Kidney (tissue), 14 donors: ENCODE measurements around the gene ATP5F1A. TPM values are rescaled to one million over a fixed set of nuclear protein-coding genes. Genes with fewer than 3 reads are reported as not detected.
"Not testable (repeated sequence)": the region's sequence is repeated elsewhere in the genome, so short reads cannot be mapped to it uniquely, and the experiment has no call there.

Experiments
- DNase-seq, 5 donors: peaks; one replicate each; pipeline ENCODE4 v3.0.0-alpha.2; 2013 to 2020
- FAIRE-seq: peaks from 2 replicates; lab custom pipeline; 2012; peaks lifted over from hg19 to GRCh38; lab: Jason Lieb, UNC
- H3K27ac ChIP-seq, 2 donors: one replicate each; pipeline ENCODE4 v1.7.0; 2013; ENCODE audit warnings: low read depth in 2 of 2, low read length in 2 of 2, inconsistent platforms in 1 of 2
- H3K27me3 ChIP-seq: one replicate; pipeline ENCODE4 v1.7.1; 2013; ENCODE audit warnings: low read length, inconsistent platforms; ENCODE audit not compliant: control insufficient read depth, insufficient read depth
- H3K36me3 ChIP-seq, 3 donors: one replicate each; pipeline versions ENCODE4 v1.7.0 to v1.7.1; 2013; ENCODE audit warnings: low read length in 3 of 3, control low read depth in 1 of 3, inconsistent platforms in 1 of 3; ENCODE audit not compliant: insufficient read depth in 3 of 3, control insufficient read depth in 2 of 3
- H3K4me1 ChIP-seq, 3 donors: one replicate each; pipeline versions ENCODE4 v1.7.0 to v1.7.1; 2013; ENCODE audit warnings: low read length in 3 of 3, inconsistent platforms in 1 of 3, low read depth in 1 of 3; ENCODE audit not compliant: control insufficient read depth in 2 of 3, insufficient read depth in 2 of 3
- H3K4me3 ChIP-seq, 3 donors: one replicate each; pipeline versions ENCODE4 v1.7.0 to v1.8.1; 2013; ENCODE audit warnings: low read length in 3 of 3, control low read depth in 1 of 3, inconsistent platforms in 1 of 3
- H3K9ac ChIP-seq, 3 donors: one replicate each; pipeline versions ENCODE4 v1.7.0 to v1.7.1; 2013; ENCODE audit warnings: low read length in 3 of 3, control low read depth in 1 of 3, inconsistent platforms in 1 of 3
- H3K9me3 ChIP-seq, 3 donors: one replicate each; pipeline versions ENCODE4 v1.7.0 to v1.7.1; 2013; ENCODE audit warnings: low read length in 3 of 3, control low read depth in 1 of 3, inconsistent platforms in 1 of 3; ENCODE audit not compliant: control insufficient read depth in 2 of 3, insufficient read depth in 1 of 3
- CTCF ChIP-seq: IDR thresholded peaks from 3 replicates; pipeline ENCODE4 v1.5.1; 2012; ENCODE audit warnings: mild to moderate bottlenecking, moderate library complexity, borderline replicate concordance; ENCODE audit not compliant: insufficient read depth; ENCODE audit errors: extremely low read depth
- intact Hi-C: fragments of 100-400 bp; cut with DNase I; formaldehyde crosslinking; loops from one replicate; pipeline ENCODE4 v1.11.1; 2022
- polyA plus RNA-seq: library from polyadenylated mRNA; stranded (reverse); fragments of 350-450 nt; fragmentation: Illumina TruSeq; extraction: RNeasy Lipid Tissue Mini Kit (QIAGEN cat#74804); gene quantifications from one replicate; pipeline ENCODE4 v1.2.3, GENCODE V29; 2014; ENCODE audit warnings: low read depth, low replicate concordance; ENCODE audit not compliant: insufficient read depth
- total RNA-seq: library from RNA; stranded (reverse); fragmentation: NEBNext Ultra II Directional; extraction: Animal tissue kit (Norgen Biotek cat#: 25700); gene quantifications from one replicate; pipeline ENCODE4 v1.2.1, GENCODE V29; 2021
- donor health status: control.
- donor health status: control.
- donor health status: control.
- donor health status: control.
- donor health status: control.
- donor health status: DM: yes; HTN: yes; CAD: no.
- donor health status: Normal renal cell carcinoma (clear cell type).

Gene ATP5F1A
- total and polyA plus RNA-seq, 2 donors from 2014 or later: 417 to 1,054 TPM

GRCh38 chr18:46051731-46052461 is 46.2 kb downstream of the ATP5F1A start:
- TF ChIP-seq CTCF: no peak
- intact Hi-C loops: no loop called here
- no peaks in the 10 kb centered on the region for H3K9me3 ChIP-seq
- H3K9ac ChIP-seq: no peak overlapping the region
- peak overlapping the region; percentile 20 to 61 for H3K27ac ChIP-seq
- peaks cover 3 to 11% (median 3%) of the 10 kb centered on the region in 3 donors for H3K4me1 ChIP-seq
- no peak for FAIRE-seq
- peak overlapping the region in 1 of 3 donors; percentile 28 for H3K4me3 ChIP-seq
- H3K27me3 ChIP-seq: no peaks in the 10 kb centered on the region
- no peaks in the 10 kb centered on the region for H3K36me3 ChIP-seq
- peak in 2 of 5 donors; percentile 64 to 66 for DNase-seq

- H3K27me3 ChIP-seq: no peaks in the 10 kb centered on the region
- H3K9ac ChIP-seq: no peak overlapping the region
- no peak for TF ChIP-seq CTCF
- DNase-seq (no peak), FAIRE-seq (no peak)
- no peaks in the 10 kb centered on the region for H3K36me3 ChIP-seq
- no peaks in the 10 kb centered on the region for H3K9me3 ChIP-seq
- intact Hi-C loops: no loop called here
- H3K4me1 ChIP-seq: peaks cover 3 to 11% (median 3%) of the 10 kb centered on the region in 3 donors
- no peak overlapping the region for H3K27ac ChIP-seq
- H3K4me3 ChIP-seq: no peak overlapping the region
These were observed 47.8 kb downstream of the ATP5F1A start for GRCh38 chr18:46050268-46050667.

- Histone ChIP-seq H3K27ac (no peak overlapping the region), H3K4me3 (no peak overlapping the region), H3K9ac (no peak overlapping the region), H3K4me1 (peaks cover 3 to 11% (median 3%) of the 10 kb centered on the region in 3 donors), H3K27me3 (no peaks in the 10 kb centered on the region), H3K36me3 (no peaks in the 10 kb centered on the region), H3K9me3 (no peaks in the 10 kb centered on the region)
- intact Hi-C loops: no loop called here
- no peak for TF ChIP-seq CTCF
- FAIRE-seq (no peak), DNase-seq (no peak)
These were observed 49.5 kb downstream of the ATP5F1A start for GRCh38 chr18:46048641-46049040.

- H3K4me3 ChIP-seq, H3K36me3 ChIP-seq, H3K9ac ChIP-seq, H3K27ac ChIP-seq, DNase-seq, FAIRE-seq, H3K27me3 ChIP-seq, H3K9me3 ChIP-seq, intact Hi-C loops: not testable (repeated sequence)
- H3K4me1 ChIP-seq: peaks cover 3 to 11% (median 3%) of the 10 kb centered on the region in 3 donors
These were observed 50.7 kb downstream of the ATP5F1A start for GRCh38 chr18:46047369-46047768.
